GM21825 (cell line): ENCODE measurements around the gene ITGA8.
"Not testable (repeated sequence)": the region's sequence is repeated elsewhere in the genome, so short reads cannot be mapped to it uniquely, and the experiment has no call there.

Experiments
- ATAC-seq: cut with Tn5 transposase; IDR thresholded peaks from one replicate; pipeline ENCODE4 v1.9.1; 2021; ENCODE audit warnings: mild to moderate bottlenecking, moderate library complexity; ENCODE audit not compliant: unreplicated experiment

The ITGA8 gene

DNA sequence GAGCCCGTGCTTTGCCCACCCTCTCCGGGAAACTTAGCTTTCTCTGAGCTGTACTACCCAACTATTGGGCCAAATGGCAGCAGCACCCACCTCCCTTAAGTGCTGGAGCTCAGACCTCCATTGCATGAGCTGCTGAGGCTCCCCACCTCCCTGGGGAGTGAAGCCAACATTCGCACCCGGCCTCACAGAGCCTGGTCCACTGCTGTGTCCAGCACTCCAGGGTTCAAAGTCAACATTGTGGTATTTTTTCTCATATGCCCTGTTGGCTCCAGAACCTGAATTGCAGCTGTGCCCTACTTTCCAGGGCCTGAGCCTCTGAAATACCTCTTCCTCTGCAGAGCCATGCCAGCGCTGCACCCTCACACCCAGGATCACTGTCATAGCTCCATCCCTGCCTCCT, 29.7 kb downstream of the ITGA8 start:
- no peak for ATAC-seq

DNA sequence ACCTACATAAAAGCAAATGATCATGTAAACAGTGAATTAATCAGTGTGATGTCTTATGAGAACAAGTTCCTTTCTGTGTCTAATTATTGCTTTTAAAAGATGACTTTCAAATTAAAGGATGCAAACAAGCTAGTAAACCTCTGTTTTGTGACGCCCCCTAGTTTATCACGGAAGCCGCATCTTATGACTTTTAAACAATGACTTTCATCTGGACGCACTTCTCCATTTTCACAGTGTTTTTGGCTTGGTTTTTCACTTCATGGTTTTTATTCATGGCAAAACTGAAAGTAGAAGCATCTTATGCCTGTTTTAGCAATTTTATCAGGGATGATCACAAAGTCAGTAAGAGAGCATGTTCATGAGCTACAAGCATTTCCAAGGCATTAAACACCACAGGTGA, 35.0 kb downstream of the ITGA8 start:
- ATAC-seq: no peak

DNA sequence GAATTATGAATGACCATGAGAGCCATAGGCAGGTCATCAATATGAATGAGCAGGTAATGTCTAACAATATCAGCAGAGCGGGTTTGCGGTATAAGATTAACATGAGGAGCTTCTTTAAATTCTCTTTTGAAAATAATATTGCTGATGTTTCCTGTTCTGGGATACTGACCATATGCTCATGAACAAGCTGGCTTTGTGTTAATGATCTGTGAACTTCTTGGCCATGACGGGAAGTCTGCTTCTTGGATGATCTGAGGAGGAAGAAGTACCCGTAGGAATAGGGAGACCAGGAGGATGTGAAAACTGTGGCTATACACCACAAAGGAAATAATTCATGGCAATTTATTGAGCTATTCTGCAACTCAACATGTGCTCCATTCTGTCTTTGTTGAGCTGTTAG, 38.6 kb downstream of the ITGA8 start:
- ATAC-seq: no peak

DNA sequence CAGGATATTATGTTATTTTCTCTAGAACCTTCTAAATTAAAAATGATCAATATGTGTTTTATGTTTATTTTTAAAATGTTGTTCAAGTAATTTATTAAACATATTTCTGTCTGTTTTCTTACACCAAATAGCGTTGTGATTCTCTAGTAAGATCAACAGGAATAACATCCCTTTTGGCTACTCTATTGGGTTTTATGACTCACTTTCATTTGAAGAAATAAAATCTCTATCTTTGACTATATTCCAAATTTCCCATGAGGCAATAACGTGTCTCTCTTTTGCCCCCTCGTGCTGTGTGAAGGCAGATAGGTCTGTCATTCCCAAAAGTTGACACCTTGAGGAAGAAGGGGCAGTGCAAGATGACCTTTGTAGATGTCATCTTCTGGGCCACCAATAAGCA, 40.9 kb downstream of the ITGA8 start:
- no peak for ATAC-seq

DNA sequence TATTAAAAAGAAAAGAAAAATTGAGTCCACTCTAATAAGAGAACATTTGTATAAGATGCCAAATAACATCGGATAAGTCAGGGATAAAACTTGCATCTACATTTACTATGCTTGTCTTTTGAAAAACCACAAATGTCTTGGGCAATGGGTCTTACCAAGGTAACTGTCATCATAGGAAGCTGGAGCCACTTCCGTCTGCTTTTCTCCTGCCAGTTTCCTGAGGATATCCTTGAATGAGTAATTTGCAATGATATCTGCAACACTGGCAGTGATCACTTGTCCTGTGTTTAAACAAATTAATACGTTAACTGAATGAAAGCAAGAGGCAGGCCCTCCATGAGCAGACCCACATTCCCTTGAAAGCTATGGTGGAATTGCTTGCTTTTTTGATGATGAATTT, 47.3 kb downstream of the ITGA8 start:
- no peak for ATAC-seq

DNA sequence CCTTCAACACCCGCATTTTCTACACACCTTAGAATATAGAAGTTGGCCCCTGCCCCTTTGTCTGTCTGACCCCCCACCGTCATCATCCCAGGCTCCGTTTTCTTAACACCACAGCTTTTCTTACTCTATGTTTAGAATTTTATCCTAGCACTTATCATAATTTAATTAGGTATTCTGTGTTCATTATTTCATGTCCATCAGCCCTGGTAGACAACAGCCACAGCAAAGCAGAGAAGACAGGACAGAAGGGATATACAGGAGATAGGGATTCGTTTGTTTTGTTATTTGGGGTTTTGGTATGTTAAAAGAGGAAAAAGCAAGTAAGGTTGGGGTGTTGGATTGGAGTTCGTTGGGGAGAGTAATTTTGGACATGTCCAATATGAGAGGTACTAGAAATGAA, 48.8 kb downstream of the ITGA8 start:
- no peak for ATAC-seq

DNA sequence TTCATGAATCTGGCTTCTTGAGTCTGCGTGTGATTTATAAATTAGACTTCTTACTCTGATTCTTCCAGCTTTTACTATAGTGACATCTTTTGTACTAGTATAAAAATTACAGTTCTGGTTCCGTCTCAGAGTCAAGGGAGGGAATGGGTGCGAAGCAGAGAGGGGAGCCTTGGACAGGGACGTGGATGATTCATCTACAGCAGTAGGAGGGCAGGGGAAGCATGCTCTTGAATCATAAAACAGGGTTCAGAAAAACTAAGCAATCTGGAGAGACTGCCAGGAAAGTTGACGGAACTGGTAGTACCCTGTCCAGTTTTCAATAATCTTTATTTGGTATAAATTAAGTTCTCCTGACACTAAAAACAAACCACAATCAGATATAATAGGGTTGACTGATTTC, 58.1 kb downstream of the ITGA8 start:
- ATAC-seq: no peak

DNA sequence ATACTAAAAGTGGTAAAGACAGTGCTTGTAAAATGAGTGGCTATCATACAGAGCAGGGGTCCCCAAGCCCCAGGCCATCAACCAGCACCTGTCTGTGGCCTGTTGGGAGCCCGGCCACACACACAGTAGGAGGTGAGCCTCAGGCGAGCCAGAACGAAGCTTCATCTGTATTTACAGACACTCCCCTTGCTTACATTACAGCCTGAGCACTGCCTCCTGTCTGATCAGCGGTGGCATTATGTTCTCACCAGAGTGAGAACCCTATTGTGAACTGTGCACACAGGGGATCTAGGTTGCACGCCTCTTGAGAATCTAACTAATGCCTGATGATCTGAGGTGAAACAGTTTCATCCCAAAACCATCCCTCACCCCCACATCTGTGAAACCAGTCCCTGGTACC, 58.7 kb downstream of the ITGA8 start:
- no peak for ATAC-seq

DNA sequence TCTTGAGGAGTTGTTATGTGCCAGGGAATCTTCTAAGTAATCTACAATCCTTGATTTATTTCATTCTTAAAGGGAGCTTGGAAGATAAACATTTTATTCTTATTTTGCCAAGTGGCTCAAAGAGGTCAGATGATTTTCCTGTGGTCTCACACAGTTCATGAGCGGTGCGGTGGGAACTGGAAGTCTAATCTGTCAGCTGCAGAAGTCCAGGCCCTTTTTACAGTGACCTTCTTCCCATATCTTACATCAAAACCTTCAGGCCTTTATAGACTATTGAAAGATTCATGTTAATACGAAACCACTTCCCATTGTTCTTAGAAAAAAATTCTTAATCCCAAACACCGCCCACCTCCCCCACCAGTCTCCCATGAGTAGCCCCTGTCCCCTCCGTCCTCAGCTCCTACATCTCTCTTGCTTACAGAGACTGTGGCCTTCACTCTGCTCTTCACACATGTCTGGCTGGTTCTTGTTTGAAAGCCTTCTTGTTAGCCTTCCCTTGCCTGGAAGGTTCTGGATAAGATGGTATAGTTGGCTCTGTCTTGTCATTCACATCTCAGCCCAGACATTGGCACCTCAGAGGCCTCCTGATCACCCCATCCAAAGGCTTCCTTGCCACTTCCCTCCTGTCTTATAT, 61.5 kb downstream of the ITGA8 start:
- no peak for ATAC-seq

DNA sequence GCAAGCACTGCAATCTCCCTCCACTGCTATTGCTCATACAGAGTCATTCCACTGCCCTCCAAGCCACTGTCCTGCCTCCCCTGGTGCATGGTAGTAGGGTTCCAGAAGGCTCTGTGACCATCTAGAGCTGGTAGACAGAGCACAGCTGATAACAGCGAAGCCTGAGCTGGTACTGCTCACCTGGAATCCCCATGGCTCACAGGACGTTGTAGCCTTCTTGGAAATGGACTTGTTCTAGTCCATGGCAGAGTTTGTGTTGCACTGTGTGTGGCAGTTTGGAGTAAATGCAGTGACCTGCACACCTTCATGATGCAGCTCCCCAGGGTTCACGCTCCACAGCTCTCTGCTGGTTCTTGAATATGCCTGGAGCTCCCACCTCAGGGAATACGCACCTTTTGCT, 67.0 kb downstream of the ITGA8 start:
- ATAC-seq: no peak

DNA sequence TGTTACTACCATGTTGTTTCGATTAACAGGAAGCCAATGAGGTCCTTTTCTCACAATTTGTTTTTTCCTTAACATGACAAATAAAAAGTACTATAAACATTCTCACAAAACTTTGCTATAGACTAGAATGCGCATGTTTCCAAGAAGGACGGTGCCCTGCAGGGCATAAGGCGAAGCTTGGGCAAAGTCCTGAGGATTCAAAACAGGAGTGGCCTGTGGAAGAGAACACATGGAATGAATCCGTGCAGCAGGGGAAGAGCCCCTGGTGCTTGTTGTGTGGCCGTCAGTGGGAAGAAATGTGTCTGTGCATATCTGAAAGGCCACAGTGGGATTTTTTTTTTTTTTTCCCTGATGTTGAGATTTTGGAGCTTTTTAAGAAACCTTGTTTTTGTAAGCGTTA, 67.6 kb downstream of the ITGA8 start:
- no peak for ATAC-seq

DNA sequence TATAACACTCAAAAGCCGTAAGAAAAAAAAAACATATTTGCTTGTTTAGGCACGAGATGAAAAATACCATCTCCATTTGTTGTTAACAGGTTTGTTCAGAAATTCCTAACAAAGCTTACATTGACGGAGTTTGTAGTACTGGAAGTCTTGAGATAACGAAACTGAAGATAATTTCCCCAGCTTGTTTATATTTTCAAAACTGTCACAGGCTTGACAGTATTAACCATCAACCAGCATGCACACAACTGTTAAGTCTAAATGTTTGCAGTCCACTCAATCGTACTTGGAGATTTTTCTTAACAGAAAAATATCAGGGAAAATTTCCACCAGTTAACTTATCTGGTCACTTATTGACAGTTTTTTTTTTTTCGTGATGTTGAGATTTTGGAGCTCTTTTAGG, 68.5 kb downstream of the ITGA8 start:
- no peak for ATAC-seq

DNA sequence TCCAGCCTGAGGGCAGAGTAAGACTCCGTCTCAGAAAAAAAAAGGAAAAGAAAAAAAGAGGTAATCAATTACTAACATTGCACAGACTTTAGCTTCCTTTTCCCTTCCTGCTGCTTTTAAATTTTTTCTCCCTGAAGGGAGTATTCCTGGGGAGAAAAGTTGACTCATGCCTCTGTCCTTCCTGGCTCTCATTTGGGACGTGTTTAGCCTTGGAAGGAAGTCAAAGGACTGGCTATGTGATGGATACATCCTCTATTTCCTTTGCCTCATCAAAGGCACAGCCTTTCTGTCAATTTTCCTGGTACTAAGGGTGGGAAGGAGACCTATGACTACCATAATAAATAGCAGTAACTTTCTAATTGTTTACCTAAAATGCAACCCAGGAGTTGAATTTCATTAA, 77.6 kb downstream of the ITGA8 start:
- ATAC-seq: no peak

DNA sequence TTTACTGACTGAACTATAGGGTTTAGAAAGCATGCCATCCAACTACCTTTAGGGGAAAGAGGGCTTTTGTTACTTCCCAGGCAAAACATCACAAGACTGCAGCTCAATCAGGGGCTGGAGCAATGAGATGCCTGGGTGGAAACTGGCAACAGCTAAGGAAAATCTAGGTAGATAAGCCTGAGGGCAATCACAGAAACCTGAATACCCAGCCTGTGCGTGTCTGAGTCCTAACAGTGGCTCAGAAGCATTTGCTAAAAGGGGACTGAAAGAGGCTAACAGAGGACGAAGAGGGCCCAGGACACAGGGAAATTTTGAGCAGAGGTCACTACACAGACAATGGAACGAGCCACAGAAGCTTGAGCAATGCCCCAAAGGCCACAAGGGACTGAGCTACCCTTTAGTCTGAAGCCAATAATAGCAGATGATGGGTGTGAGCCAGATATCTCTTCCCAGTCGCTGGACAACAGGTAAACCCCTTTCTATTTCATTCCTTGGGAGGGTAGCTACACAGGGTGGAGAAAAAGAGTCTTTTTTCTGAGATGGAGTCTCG, 79.1 kb downstream of the ITGA8 start:
- ATAC-seq: no peak

DNA sequence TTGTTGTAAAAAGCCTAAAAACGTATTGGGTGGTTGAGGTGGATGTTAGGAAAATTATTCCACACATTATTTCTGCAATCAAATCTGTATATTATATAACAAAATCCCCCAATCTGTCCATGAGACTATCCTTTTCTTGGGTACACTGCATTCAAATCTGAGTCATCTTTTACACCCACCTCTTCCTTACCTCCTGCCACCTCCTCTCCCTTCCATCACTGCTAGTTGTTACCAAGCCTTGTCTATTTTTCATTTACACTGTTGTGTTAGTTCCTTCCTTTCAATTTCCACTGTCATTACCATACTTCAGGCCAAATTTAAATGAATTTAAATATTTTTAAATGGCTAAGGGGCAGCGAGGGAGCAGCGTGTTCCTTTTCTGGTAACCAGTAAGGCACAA, 83.3 kb downstream of the ITGA8 start:
- ATAC-seq: no peak

DNA sequence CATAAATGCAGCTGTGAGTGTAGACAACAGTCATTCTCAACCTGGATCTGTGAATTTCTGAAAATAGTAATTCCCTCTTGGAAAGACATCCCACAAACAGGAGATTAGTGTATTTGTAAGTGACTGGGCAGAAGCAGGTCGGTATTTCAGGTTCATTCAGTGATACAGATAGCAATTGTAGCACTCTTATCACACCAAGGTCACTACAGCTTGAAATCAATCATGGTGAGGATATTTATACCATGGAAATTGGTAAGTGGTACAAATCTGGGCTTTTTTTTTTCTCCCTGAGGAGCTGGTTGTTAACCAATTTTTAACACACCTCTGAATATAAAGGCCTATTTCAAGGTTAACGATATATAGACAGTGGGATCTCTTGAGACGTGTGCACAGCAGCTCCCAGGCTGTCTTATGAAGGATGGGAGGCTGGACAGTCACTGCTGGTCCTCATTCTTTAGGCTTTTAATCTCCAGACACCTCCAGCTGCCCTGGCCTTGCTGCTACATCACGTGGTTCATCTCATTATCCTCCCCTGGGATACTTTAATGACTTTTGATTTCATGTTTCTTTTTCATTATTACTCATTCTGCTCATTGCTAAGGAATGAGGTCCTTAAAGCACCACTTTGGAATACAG, 87.1 kb downstream of the ITGA8 start:
- ATAC-seq: no peak

DNA sequence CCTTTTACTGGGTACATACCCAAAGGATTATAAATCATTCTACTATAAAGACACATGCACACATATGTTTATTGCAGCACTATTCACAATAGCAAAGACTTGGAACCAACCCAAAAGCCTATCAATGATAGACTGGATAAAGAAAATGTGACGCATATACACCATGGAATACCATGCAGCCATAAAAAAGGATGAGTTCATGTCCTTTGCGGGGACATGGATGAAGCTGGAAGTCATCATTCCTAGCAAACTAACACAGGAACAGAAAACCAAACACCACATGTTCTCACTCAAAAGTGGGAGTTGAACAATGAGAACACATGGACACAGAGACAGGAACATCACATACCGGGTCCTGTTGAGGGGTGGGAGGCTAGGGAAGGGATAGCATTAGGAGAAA, 88.5 kb downstream of the ITGA8 start:
- ATAC-seq: not testable (repeated sequence)

DNA sequence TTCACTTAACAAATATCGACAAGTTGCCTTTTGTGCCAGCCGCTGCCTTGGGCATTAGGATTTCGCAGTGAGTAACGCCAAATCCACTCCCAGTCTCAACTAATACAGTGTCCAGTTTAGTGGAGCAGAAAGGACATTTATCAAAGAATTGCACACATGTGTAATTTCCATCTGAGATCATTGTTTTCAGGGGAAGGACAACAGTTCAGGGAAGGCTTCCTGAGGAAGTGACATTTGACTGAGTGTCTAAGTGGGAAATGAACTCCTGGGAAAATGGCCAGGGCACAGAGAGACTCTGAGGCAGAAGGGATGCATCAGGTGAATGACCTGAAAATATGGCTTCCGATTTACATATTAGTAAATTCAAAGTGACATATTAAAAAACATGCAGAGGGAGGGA, 89.4 kb downstream of the ITGA8 start:
- no peak for ATAC-seq

DNA sequence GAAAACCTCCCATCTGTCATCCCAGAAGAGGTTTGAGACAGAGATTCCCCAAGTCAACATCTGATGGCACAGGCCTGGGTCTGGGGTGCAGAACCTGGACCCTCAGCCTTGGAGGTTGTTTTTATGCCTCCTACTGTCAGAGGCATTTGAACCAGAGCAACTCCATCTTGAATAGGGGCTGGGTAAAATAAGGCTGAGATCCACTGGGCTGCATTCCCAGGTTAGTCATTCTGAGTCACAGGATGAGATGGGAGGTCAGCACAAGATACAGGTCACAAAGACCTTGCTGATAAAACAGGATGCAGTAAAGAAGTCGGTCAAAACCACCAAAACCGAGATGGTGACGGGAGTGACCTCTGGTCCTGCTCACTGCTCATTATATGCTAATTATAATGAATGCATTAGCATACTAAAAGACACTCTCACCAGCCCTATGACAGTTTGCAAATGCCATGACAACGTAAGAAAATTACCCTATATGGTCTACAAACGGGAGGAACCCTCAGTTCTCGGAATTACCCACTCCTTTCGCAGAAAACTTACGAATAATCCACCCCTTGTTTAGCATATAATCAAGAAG, 92.0 kb downstream of the ITGA8 start:
- ATAC-seq: no peak

DNA sequence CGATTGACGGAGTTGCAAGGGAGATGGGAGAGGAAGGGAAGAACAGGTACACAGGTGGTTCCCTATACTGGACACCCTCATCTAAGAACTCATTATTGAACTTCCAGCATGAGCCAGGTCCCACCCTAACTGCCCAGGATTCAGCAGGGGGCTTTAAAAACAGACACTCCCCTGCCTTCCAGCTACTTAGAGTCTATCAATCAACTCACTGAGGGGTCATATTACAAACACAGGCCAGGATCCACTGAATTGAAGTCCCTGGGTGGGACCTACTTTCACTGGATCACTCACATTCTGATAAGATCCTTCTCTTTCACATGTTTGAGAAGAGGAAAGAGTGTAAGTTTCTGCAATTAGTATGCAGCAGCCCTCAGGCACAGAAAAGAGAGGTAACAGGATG, 92.8 kb downstream of the ITGA8 start:
- no peak for ATAC-seq

DNA sequence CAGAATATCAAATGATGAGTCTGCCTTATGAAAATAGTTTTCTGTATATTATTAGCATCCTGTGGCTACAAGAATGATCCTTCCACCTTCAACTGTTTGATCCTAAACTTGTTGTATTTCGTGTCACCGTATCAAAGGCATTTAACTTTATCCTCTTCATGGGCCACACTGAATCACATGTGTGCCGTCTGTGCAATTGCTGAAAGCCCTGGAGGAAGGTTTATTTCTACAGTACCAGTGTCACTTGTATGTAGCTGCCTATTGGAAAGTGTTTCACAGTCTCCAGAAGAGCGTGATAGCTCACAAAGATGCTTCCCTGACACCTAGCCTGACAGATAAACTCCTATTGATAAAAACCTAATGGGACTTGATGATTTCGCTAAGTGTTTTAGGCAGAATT, 94.5 kb downstream of the ITGA8 start:
- no peak for ATAC-seq

DNA sequence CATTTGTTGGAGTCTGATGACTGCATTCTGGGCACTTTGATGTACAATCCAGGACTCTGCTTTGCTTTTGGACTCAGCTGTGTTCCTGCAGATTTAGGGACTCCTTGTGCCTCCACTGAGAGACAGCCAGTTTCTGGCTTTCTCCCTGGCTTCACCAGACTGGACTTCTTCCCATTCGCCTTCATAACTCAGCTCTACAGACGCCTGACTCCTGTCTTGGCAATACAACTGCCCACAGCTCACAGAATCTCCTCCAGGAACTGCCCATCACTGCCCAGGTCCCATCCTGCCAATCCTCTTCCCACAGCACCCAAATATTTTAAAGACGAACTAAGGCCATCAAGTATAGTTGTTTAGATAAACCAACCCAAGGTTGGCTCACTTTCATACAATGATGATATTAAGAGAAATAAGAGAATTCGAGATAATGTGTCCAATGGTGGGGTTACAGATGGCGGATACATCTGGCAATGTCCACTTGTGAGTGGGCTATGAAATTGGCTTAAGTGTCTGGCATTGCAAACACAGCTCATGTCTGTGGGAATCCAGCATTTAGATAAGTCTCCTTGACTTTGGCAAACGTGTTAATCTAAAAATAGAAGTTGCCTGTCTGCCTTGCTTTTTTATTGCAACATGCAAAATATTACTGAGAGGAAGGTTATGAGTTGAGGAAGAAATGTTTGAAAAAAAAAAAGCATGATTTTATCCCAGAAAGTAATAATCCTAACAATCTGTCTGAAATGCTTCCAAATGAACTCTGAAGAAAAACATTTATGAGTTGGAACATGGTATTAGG, 95.1 kb downstream of the ITGA8 start:
- ATAC-seq: no peak
